ENCODE data around the gene KLF6. TPM values are rescaled to one million over a fixed set of nuclear protein-coding genes. Genes with fewer than 3 reads are reported as not detected.

Gene KLF6
- total RNA-seq, 1 donor from 2014 or later: 88.6 TPM

- H3K27me3 Mint-ChIP-seq (ENCODE audit: unreplicated experiment): peaks cover 2% of the 10 kb centered on the region
- H3K9me3 Mint-ChIP-seq (ENCODE audit: unreplicated experiment): peaks cover 7% of the 10 kb centered on the region
- peak overlapping the region; percentile 40 for H3K27ac Mint-ChIP-seq (ENCODE audit: unreplicated experiment)
- no peak for DNase-seq
- peaks cover 20% of the 10 kb centered on the region for H3K36me3 Mint-ChIP-seq (ENCODE audit: unreplicated experiment)
- TF ChIP-seq, protein P1, sequence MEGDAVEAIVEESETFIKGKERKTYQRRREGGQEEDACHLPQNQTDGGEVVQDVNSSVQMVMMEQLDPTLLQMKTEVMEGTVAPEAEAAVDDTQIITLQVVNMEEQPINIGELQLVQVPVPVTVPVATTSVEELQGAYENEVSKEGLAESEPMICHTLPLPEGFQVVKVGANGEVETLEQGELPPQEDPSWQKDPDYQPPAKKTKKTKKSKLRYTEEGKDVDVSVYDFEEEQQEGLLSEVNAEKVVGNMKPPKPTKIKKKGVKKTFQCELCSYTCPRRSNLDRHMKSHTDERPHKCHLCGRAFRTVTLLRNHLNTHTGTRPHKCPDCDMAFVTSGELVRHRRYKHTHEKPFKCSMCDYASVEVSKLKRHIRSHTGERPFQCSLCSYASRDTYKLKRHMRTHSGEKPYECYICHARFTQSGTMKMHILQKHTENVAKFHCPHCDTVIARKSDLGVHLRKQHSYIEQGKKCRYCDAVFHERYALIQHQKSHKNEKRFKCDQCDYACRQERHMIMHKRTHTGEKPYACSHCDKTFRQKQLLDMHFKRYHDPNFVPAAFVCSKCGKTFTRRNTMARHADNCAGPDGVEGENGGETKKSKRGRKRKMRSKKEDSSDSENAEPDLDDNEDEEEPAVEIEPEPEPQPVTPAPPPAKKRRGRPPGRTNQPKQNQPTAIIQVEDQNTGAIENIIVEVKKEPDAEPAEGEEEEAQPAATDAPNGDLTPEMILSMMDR (IDR thresholded peaks at IDR 0.05; ENCODE audit: partially characterized antibody, unreplicated experiment): no peak
- peaks cover 31% of the 10 kb centered on the region for H3K4me1 Mint-ChIP-seq (ENCODE audit: low read depth, unreplicated experiment)
- H3K4me3 Mint-ChIP-seq (ENCODE audit: unreplicated experiment): peak overlapping the region; percentile 14
Measured at GRCh38 chr10:3775696-3776551, 9.1 kb downstream of the KLF6 start.

DNA sequence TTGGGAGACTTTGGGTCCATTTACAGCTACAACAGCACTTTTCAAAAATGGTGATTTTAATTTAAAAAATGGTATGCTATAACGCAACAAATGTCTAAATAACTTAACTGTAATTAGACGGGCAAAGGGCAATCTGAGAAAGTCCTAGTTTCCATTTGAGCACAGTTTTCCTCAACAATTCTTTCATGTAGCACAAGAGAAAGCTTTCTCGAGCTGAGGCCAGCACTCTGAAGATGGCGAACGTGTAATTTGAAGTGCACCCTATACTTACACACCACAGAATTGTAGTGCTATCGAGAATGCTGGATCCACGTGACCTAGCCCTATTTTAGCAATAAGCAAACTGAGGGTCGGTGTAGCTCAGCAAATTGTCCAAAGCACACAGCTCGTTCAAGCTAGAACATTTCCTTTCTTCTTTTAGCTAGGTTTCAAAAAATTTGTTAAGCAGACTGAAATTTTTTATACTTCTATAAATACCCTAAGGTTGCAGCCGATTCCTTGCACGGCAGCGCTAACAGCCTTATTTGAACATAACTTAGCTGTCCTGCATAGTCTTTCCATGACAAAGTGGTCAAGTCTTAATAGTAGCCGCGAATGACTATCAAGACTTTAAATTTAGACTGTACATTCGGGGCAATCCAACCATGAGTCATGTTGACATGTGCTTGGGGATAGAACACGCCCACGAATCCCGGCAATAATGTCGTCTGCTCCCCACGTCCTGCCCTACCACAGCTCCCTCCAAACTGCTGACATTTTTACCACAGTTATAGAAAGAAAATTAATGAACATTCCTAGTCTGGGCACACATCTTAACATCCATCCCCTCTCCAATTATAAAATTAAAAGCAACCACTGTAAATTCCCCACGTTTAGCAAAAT is 10.0 kb downstream of the KLF6 start:
- Mint-ChIP-seq H3K4me3 (ENCODE audit: unreplicated experiment) (peak overlapping the region; percentile 14), H3K36me3 (ENCODE audit: unreplicated experiment) (peaks cover 15% of the 10 kb centered on the region), H3K4me1 (ENCODE audit: low read depth, unreplicated experiment) (peaks cover 29% of the 10 kb centered on the region), H3K9me3 (ENCODE audit: unreplicated experiment) (peaks cover 5% of the 10 kb centered on the region), H3K27ac (ENCODE audit: unreplicated experiment) (peak overlapping the region; percentile 8), H3K27me3 (ENCODE audit: unreplicated experiment) (peaks cover 2% of the 10 kb centered on the region)
- TF ChIP-seq, protein P1 (IDR thresholded peaks at IDR 0.05; ENCODE audit: partially characterized antibody, unreplicated experiment): no peak
- DNase-seq: no peak

GRCh38 chr10:3774018-3774813 is 10.8 kb downstream of the KLF6 start:
- TF ChIP-seq, protein P1 (IDR thresholded peaks at IDR 0.05; ENCODE audit: partially characterized antibody, unreplicated experiment): no peak
- H3K4me1 Mint-ChIP-seq (ENCODE audit: low read depth, unreplicated experiment): peaks cover 24% of the 10 kb centered on the region
- H3K36me3 Mint-ChIP-seq (ENCODE audit: unreplicated experiment): peaks cover 15% of the 10 kb centered on the region
- H3K9me3 Mint-ChIP-seq (ENCODE audit: unreplicated experiment): peaks cover 3% of the 10 kb centered on the region
- peak overlapping the region; percentile 0 for H3K27ac Mint-ChIP-seq (ENCODE audit: unreplicated experiment)
- H3K4me3 Mint-ChIP-seq (ENCODE audit: unreplicated experiment): no peak overlapping the region
- DNase-seq: no peak
- peaks cover 2% of the 10 kb centered on the region for H3K27me3 Mint-ChIP-seq (ENCODE audit: unreplicated experiment)

DNA sequence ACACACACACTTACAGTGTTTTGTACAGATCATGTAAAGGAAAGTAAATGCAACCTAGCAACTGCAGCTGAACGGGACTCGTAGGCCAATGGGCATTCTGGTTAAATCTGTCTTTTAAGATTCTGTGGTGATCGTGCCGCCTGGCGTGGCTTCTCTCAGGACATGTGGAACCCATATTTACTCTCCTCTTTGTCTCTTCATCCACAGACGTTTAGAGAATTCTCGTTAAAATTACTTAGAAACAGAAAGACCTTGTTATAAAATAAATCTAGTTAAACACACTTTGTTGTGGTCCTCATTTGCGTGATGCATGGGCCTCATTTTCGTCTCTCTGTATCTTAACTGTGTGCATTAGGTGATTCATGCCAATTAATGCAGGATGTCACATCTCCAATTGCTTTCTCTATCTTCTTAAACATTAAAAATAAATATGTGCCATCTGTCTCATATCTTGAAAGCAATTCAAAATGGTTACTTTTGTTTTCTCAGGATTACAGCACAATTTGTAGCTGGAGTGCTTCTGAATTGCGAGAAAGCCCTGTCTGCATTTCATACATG is 11.5 kb downstream of the KLF6 start:
- no peak for DNase-seq
- H3K36me3 Mint-ChIP-seq (ENCODE audit: unreplicated experiment): peaks cover 15% of the 10 kb centered on the region
- no peak overlapping the region for H3K27ac Mint-ChIP-seq (ENCODE audit: unreplicated experiment)
- peaks cover 20% of the 10 kb centered on the region for H3K4me1 Mint-ChIP-seq (ENCODE audit: low read depth, unreplicated experiment)
- H3K27me3 Mint-ChIP-seq (ENCODE audit: unreplicated experiment): peaks cover 2% of the 10 kb centered on the region
- H3K9me3 Mint-ChIP-seq (ENCODE audit: unreplicated experiment): peaks cover 3% of the 10 kb centered on the region
- H3K4me3 Mint-ChIP-seq (ENCODE audit: unreplicated experiment): no peak overlapping the region
- TF ChIP-seq, protein P1 (IDR thresholded peaks at IDR 0.05; ENCODE audit: partially characterized antibody, unreplicated experiment): no peak

Data from glutamatergic neuron (in vitro differentiated cells).